Panc1 (cell line): Measurements from ENCODE around the gene LPIN3. TPM values are rescaled to one million over a fixed set of nuclear protein-coding genes. Genes with fewer than 3 reads are reported as not detected.

Source experiments
- ATAC-seq: fragments of 200-7000 bp; cut with Tn5 transposase; 2 replicates; pipeline ENCODE4 v1.9.1; 2020; ENCODE audit warnings: mild to moderate bottlenecking, moderate library complexity
- BruUV-seq: library from RNA; stranded (reverse); fragments of 400-500 nt; replicated peaks from 2 replicates; lab custom pipeline; 2021; lab: Mats Ljungman, UMichigan
- CTCF ChIA-PET: fragments of 300-600 bp; sonication (Branson Sonifier 250); formaldehyde crosslinking; loops from one replicate; lab custom pipeline; 2022; ENCODE audit warnings: antibody characterized with exemption; lab: Charles Lee
- POLR2A ChIA-PET: fragments of 300-600 bp; sonication (Branson Sonifier 250); formaldehyde crosslinking; loops from one replicate; lab custom pipeline; 2022; ENCODE audit warnings: antibody characterized with exemption; lab: Charles Lee
- DNase-seq: peaks from one replicate; pipeline ENCODE4 v3.0.0-alpha.2; 2010; ENCODE audit warnings: low read depth, low spot score
- H3K27ac ChIP-seq: 2 replicates; pipeline ENCODE4 v1.5.1; 2011; ENCODE audit warnings: mild to moderate bottlenecking, low read length, inconsistent platforms
- H3K27me3 ChIP-seq: fragments of 200-500 bp; sonication (Bioruptor generic); 2 replicates; pipeline ENCODE4 v1.6.0; 2014; ENCODE audit warnings: low read length, inconsistent platforms; ENCODE audit not compliant: control insufficient read depth, insufficient read depth
- H3K36me3 ChIP-seq: fragments of 200-500 bp; sonication (Bioruptor generic); 2 replicates; pipeline ENCODE4 v1.5.1; 2014; ENCODE audit warnings: inconsistent platforms, mild to moderate bottlenecking, low read length, moderate library complexity; ENCODE audit not compliant: control insufficient read depth, insufficient read depth
- H3K4me1 ChIP-seq: 2 replicates; pipeline ENCODE4 v1.5.1; 2011; ENCODE audit warnings: inconsistent platforms, mild to moderate bottlenecking, low read length, moderate library complexity; ENCODE audit not compliant: control insufficient read depth, insufficient read depth
- H3K4me3 ChIP-seq, 2 experiments: 2 replicates each; pipeline ENCODE4 v1.5.1; 2011 to 2012; ENCODE audit warnings: low read depth in 2 of 2, low read length in 2 of 2, mild to moderate bottlenecking in 2 of 2, inconsistent platforms in 1 of 2, moderate library complexity in 1 of 2
- H3K9me3 ChIP-seq: fragments of 200-500 bp; sonication (Bioruptor generic); 2 replicates; pipeline ENCODE4 v1.5.1; 2014; ENCODE audit warnings: low read depth, mild to moderate bottlenecking, inconsistent platforms, low read length, moderate library complexity; ENCODE audit not compliant: control insufficient read depth, insufficient read depth
- POLR2AphosphoS5 ChIP-seq: IDR thresholded peaks from 2 replicates; pipeline ENCODE4 v1.6.1; 2012; ENCODE audit warnings: mild to moderate bottlenecking, low read depth, low read length, moderate library complexity
- SIN3A ChIP-seq: IDR thresholded peaks from 2 replicates; pipeline ENCODE4 v1.6.1; 2012; ENCODE audit warnings: low read depth, mild to moderate bottlenecking, low read length, moderate library complexity, borderline replicate concordance; ENCODE audit not compliant: insufficient read depth
- TCF7L2 ChIP-seq: IDR thresholded peaks from 2 replicates; pipeline ENCODE4 v1.6.1; 2011; ENCODE audit warnings: mild to moderate bottlenecking, low read depth, low read length, inconsistent platforms
- in situ Hi-C: cut with HindIII; loops from 2 replicates; pipeline ENCODE4 v1.10.0; 2016; ENCODE audit warnings: low sequenced_read_pairs, low pct_unique_long_range_greater_than_20kb
- intact Hi-C: fragments of 100-400 bp; cut with micrococcal nuclease; formaldehyde crosslinking; loops from one replicate; pipeline ENCODE4 v1.10.0; 2022; ENCODE audit not compliant: unreplicated experiment
- total RNA-seq: library from RNA; stranded (reverse); gene quantifications from one replicate; pipeline ENCODE4 v1.2.1, GENCODE V29; 2021; ENCODE audit not compliant: unreplicated experiment
- TF ChIP-seq, protein P1 (sequence below): fragments of 450-650 bp; IDR thresholded peaks from 2 replicates; pipeline ENCODE4 v1.5.1; 2017; ENCODE audit warnings: mild to moderate bottlenecking
- TF ChIP-seq, protein P2 (sequence below), 2 experiments: IDR thresholded peaks; 2 replicates each; pipeline ENCODE4 v1.6.1; 2011 to 2012; ENCODE audit warnings: low read depth in 2 of 2, control low read depth in 1 of 2, low read length in 1 of 2, mild to moderate bottlenecking in 1 of 2, moderate library complexity in 1 of 2; ENCODE audit not compliant: insufficient read depth in 1 of 2

The LPIN3 gene
- total RNA-seq, 1 experiment from 2014 or later, result 21.0 TPM

DNA sequence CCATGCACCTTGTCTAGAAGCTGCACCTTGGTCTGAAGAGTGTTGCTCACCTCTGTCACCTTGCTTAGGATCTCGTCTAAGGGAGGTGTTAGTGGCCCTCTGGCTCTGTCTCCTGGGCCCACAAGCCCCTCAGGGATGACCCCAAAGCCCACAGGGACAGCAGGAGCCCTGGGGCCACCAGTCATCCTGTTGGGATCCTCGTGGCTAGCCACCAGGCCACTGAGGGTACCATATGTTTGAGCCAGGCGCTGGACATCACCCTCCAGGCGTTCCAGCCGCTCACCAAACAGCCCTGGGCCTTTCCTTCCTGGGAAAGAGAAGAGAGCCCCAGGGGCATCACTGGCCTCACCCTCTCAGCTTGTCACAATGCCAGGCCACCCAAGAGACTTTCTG, 22.1 kb downstream of the LPIN3 start:
- CTCF ChIA-PET, result no interaction called here
- in situ Hi-C loops (no loop called here), intact Hi-C loops (no loop called here)
- TF ChIP-seq, protein P1, sequence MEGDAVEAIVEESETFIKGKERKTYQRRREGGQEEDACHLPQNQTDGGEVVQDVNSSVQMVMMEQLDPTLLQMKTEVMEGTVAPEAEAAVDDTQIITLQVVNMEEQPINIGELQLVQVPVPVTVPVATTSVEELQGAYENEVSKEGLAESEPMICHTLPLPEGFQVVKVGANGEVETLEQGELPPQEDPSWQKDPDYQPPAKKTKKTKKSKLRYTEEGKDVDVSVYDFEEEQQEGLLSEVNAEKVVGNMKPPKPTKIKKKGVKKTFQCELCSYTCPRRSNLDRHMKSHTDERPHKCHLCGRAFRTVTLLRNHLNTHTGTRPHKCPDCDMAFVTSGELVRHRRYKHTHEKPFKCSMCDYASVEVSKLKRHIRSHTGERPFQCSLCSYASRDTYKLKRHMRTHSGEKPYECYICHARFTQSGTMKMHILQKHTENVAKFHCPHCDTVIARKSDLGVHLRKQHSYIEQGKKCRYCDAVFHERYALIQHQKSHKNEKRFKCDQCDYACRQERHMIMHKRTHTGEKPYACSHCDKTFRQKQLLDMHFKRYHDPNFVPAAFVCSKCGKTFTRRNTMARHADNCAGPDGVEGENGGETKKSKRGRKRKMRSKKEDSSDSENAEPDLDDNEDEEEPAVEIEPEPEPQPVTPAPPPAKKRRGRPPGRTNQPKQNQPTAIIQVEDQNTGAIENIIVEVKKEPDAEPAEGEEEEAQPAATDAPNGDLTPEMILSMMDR, result no peak
- TF ChIP-seq, protein P2, sequence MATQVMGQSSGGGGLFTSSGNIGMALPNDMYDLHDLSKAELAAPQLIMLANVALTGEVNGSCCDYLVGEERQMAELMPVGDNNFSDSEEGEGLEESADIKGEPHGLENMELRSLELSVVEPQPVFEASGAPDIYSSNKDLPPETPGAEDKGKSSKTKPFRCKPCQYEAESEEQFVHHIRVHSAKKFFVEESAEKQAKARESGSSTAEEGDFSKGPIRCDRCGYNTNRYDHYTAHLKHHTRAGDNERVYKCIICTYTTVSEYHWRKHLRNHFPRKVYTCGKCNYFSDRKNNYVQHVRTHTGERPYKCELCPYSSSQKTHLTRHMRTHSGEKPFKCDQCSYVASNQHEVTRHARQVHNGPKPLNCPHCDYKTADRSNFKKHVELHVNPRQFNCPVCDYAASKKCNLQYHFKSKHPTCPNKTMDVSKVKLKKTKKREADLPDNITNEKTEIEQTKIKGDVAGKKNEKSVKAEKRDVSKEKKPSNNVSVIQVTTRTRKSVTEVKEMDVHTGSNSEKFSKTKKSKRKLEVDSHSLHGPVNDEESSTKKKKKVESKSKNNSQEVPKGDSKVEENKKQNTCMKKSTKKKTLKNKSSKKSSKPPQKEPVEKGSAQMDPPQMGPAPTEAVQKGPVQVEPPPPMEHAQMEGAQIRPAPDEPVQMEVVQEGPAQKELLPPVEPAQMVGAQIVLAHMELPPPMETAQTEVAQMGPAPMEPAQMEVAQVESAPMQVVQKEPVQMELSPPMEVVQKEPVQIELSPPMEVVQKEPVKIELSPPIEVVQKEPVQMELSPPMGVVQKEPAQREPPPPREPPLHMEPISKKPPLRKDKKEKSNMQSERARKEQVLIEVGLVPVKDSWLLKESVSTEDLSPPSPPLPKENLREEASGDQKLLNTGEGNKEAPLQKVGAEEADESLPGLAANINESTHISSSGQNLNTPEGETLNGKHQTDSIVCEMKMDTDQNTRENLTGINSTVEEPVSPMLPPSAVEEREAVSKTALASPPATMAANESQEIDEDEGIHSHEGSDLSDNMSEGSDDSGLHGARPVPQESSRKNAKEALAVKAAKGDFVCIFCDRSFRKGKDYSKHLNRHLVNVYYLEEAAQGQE (IDR thresholded peaks at IDR 0.05; ENCODE audit: insufficient read depth in 1 of 2, low read depth in 2 of 2, low read length in 1 of 2), result no peak
- no peak for TF ChIP-seq SIN3A
- no peak for TF ChIP-seq POLR2AphosphoS5
- no peak for TF ChIP-seq TCF7L2
- no peak overlapping the region for H3K4me3 ChIP-seq
- H3K27ac ChIP-seq, result no peak overlapping the region
- H3K4me1 ChIP-seq, result no peaks in the 10 kb centered on the region
- no peaks in the 10 kb centered on the region for H3K36me3 ChIP-seq
- no peaks in the 10 kb centered on the region for H3K9me3 ChIP-seq
- DNase-seq (no peak), ATAC-seq (no peak)
- BruUV-seq, result no TSS peak
- no peaks in the 10 kb centered on the region; the same call in 1 of the 2 replicates for H3K27me3 ChIP-seq
- POLR2A ChIA-PET, result no interaction called here

DNA sequence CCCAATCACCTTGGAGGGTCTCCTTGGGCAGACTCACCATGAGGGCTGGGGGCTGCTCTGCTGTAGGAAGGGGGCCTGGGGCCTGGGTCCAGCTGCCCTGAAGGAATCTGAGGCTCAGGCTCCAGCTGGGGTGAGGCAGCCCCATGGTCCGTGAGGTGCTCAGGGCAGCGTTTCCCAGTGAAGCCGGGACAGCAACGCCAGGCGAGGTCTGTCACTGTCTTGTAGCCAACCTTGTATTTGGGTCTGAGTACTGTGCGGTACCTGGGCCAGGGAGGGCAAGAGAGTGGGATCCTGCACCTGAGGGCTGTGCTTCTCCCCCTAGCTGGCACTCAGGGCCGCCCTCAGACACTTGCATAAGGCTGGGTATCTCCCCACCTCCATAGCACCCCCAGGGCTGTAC, 23.0 kb downstream of the LPIN3 start:
- DNase-seq (no peak), ATAC-seq (no peak)
- no peaks in the 10 kb centered on the region for H3K4me1 ChIP-seq
- TF ChIP-seq TCF7L2, result no peak
- TF ChIP-seq, protein P2 (IDR thresholded peaks at IDR 0.05; ENCODE audit: insufficient read depth in 1 of 2, low read depth in 2 of 2, low read length in 1 of 2), result no peak
- TF ChIP-seq, protein P1, result no peak
- TF ChIP-seq POLR2AphosphoS5, result no peak
- TF ChIP-seq SIN3A, result no peak
- no peaks in the 10 kb centered on the region for H3K36me3 ChIP-seq
- no TSS peak for BruUV-seq
- in situ Hi-C loops (no loop called here), intact Hi-C loops (no loop called here)
- H3K27ac ChIP-seq, result no peak overlapping the region
- ChIA-PET CTCF (no interaction called here), POLR2A (no interaction called here)
- H3K4me3 ChIP-seq, result no peak overlapping the region
- no peaks in the 10 kb centered on the region; the same call in 1 of the 2 replicates for H3K27me3 ChIP-seq
- H3K9me3 ChIP-seq, result no peaks in the 10 kb centered on the region
